ENCODE data around the gene ATG9B.

Gene ATG9B

GRCh38 chr7:151058781-151059366 is 34.6 kb upstream of the ATG9B start:
- Histone ChIP-seq H3K4me1 (ENCODE audit: insufficient read depth, poor library complexity, severe bottlenecking) (peaks cover 28% of the 10 kb centered on the region), H3K36me3 (ENCODE audit: low read depth) (peaks cover 6% of the 10 kb centered on the region; the same call in 1 of the 2 replicates), H3K27ac (ENCODE audit: poor library complexity, severe bottlenecking) (peak overlapping the region; percentile 86), H3K9me3 (ENCODE audit: severe bottlenecking) (no peaks in the 10 kb centered on the region), H3K4me3 (ENCODE audit: severe bottlenecking) (peak overlapping the region; percentile 48), H3K27me3 (ENCODE audit: insufficient read depth, poor library complexity, severe bottlenecking) (no peaks in the 10 kb centered on the region)
- ATAC-seq (ENCODE audit: low read depth) (no peak), DNase-seq (ENCODE audit: low spot score) (no peak)
- TF ChIP-seq CTCF (IDR thresholded peaks at IDR 0.05; ENCODE audit: poor library complexity, severe bottlenecking): no peak

- peak; percentile 89 for ATAC-seq (ENCODE audit: low read depth)
- H3K4me3 ChIP-seq (ENCODE audit: severe bottlenecking): peak overlapping the region; percentile 48
Measured at GRCh38 chr7:151057989-151058780, 33.9 kb upstream of the ATG9B start.

GRCh38 chr7:151057506-151057988 is 33.3 kb upstream of the ATG9B start, which contains the start of gene CDK5:
CDK5 (minus strand) TSS chr7:151057897; CDS start chr7:151057848, 49 bp downstream.
- DNase-seq (ENCODE audit: low spot score) (no peak), ATAC-seq (ENCODE audit: low read depth) (peak; percentile 9)
- no peak for TF ChIP-seq CTCF (IDR thresholded peaks at IDR 0.05; ENCODE audit: poor library complexity, severe bottlenecking)
- H3K9me3 ChIP-seq (ENCODE audit: severe bottlenecking): no peaks in the 10 kb centered on the region
- no peaks in the 10 kb centered on the region for H3K36me3 ChIP-seq (ENCODE audit: low read depth)
- H3K4me3 ChIP-seq (ENCODE audit: severe bottlenecking): peak within 1 kb of the TSS; percentile 48
- peaks cover 21% of the 10 kb centered on the region for H3K4me1 ChIP-seq (ENCODE audit: insufficient read depth, poor library complexity, severe bottlenecking)
- H3K27me3 ChIP-seq (ENCODE audit: insufficient read depth, poor library complexity, severe bottlenecking): no peaks in the 10 kb centered on the region
- peak within 1 kb of the TSS; percentile 86 for H3K27ac ChIP-seq (ENCODE audit: poor library complexity, severe bottlenecking)

More at GRCh38 chr7:151057989-151058780, 33.9 kb upstream of the ATG9B start:
- H3K27me3 ChIP-seq (ENCODE audit: insufficient read depth, poor library complexity, severe bottlenecking): no peaks in the 10 kb centered on the region
- no peaks in the 10 kb centered on the region for H3K36me3 ChIP-seq (ENCODE audit: low read depth)
- H3K27ac ChIP-seq (ENCODE audit: poor library complexity, severe bottlenecking): peak overlapping the region; percentile 86
- H3K9me3 ChIP-seq (ENCODE audit: severe bottlenecking): no peaks in the 10 kb centered on the region
- DNase-seq (ENCODE audit: low spot score): peak; percentile 99
- no peak for TF ChIP-seq CTCF (IDR thresholded peaks at IDR 0.05; ENCODE audit: poor library complexity, severe bottlenecking)
- H3K4me1 ChIP-seq (ENCODE audit: insufficient read depth, poor library complexity, severe bottlenecking): peaks cover 25% of the 10 kb centered on the region

GRCh38 chr7:151056666-151057505 is 32.6 kb upstream of the ATG9B start:
- TF ChIP-seq CTCF (IDR thresholded peaks at IDR 0.05; ENCODE audit: poor library complexity, severe bottlenecking): no peak
- Histone ChIP-seq H3K27me3 (ENCODE audit: insufficient read depth, poor library complexity, severe bottlenecking) (no peaks in the 10 kb centered on the region), H3K27ac (ENCODE audit: poor library complexity, severe bottlenecking) (no peak overlapping the region), H3K9me3 (ENCODE audit: severe bottlenecking) (no peaks in the 10 kb centered on the region), H3K4me1 (ENCODE audit: insufficient read depth, poor library complexity, severe bottlenecking) (peaks cover 15% of the 10 kb centered on the region), H3K4me3 (ENCODE audit: severe bottlenecking) (peak overlapping the region; percentile 48), H3K36me3 (ENCODE audit: low read depth) (no peaks in the 10 kb centered on the region)
- DNase-seq (ENCODE audit: low spot score) (no peak), ATAC-seq (ENCODE audit: low read depth) (no peak)

Measured in RWPE2 (cell line).